OCI-LY1 (cell line): ENCODE results near the gene BMAL2.

ENCODE experiments used
- EZH2 ChIP-seq: fragments of 200-600 bp; sonication (generic), shearing (Covaris generic); IDR thresholded peaks from 2 replicates; pipeline ENCODE4 v1.8.0; 2017; ENCODE audit warnings: borderline replicate concordance, mixed run types, mild to moderate bottlenecking, antibody characterized with exemption, low read length, moderate library complexity, mixed read lengths
- TF ChIP-seq, protein P1 (sequence below): fragments of 200-600 bp; sonication (generic), shearing (Covaris generic); IDR thresholded peaks from 2 replicates; pipeline ENCODE4 v1.5.1; 2017; ENCODE audit warnings: mild to moderate bottlenecking, antibody characterized with exemption, low read length, moderate library complexity, mixed read lengths

DNA sequence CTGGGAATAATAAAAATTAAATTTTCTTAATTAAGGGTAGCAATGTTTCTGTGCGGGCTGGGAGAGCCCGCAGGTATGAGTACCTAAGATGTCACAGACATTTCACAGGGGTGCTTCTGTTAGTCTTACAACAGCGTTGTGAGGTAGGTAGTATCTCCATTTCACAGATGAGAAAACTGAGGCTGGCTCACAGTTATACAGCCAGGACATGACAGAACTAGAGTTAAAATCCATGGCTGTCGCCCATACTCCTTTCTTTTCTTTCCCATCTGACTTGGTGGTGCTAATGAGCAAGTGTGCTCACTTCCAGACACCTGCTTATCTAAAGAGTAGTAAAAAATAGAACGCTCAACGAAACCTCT, 2.1 kb downstream of the BMAL2 start:
- TF ChIP-seq, protein P1, sequence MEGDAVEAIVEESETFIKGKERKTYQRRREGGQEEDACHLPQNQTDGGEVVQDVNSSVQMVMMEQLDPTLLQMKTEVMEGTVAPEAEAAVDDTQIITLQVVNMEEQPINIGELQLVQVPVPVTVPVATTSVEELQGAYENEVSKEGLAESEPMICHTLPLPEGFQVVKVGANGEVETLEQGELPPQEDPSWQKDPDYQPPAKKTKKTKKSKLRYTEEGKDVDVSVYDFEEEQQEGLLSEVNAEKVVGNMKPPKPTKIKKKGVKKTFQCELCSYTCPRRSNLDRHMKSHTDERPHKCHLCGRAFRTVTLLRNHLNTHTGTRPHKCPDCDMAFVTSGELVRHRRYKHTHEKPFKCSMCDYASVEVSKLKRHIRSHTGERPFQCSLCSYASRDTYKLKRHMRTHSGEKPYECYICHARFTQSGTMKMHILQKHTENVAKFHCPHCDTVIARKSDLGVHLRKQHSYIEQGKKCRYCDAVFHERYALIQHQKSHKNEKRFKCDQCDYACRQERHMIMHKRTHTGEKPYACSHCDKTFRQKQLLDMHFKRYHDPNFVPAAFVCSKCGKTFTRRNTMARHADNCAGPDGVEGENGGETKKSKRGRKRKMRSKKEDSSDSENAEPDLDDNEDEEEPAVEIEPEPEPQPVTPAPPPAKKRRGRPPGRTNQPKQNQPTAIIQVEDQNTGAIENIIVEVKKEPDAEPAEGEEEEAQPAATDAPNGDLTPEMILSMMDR = no peak
- TF ChIP-seq EZH2 = no peak
